Coronary artery (tissue), 2 donors: ENCODE measurements around the gene CELF2.

Source experiments
- DNase-seq: peaks from one replicate; pipeline ENCODE4 v3.0.0-alpha.2; 2017; ENCODE audit warnings: low spot score
- H3K27ac ChIP-seq, 2 donors: fragments of 200-600 bp; sonication (generic); one replicate each; pipeline ENCODE4 v1.5.1; 2016 to 2019
- H3K4me3 ChIP-seq: fragments of 200-600 bp; sonication (generic); 2 replicates; pipeline ENCODE4 v1.5.1; 2016; ENCODE audit warnings: mild to moderate bottlenecking, moderate library complexity
- CTCF ChIP-seq: fragments of 200-600 bp; sonication (generic); IDR thresholded peaks from one replicate; pipeline ENCODE4 v1.5.1; 2019; ENCODE audit warnings: antibody characterized with exemption

Gene CELF2

GRCh38 chr10:11020548-11020942 lies 2.9 kb downstream of the CELF2 start:
- peak overlapping the region; percentile 87 for H3K4me3 ChIP-seq
- TF ChIP-seq CTCF, result no peak
- no peak for DNase-seq
- H3K27ac ChIP-seq, result no peak overlapping the region

- no peak overlapping the region for H3K4me3 ChIP-seq
- H3K27ac ChIP-seq, result no peak overlapping the region
- no peak for DNase-seq
- TF ChIP-seq CTCF, result no peak
Measured at GRCh38 chr10:11022213-11022612, 4.5 kb downstream of the CELF2 start.

- no peak for DNase-seq
- TF ChIP-seq CTCF, result no peak
- Histone ChIP-seq H3K27ac (no peak overlapping the region), H3K4me3 (no peak overlapping the region)
Measured at GRCh38 chr10:11023009-11023953, 5.6 kb downstream of the CELF2 start.

- Histone ChIP-seq H3K4me3 (no peak overlapping the region), H3K27ac (no peak overlapping the region)
- no peak for DNase-seq
- no peak for TF ChIP-seq CTCF
Measured at GRCh38 chr10:11024596-11024995, 6.9 kb downstream of the CELF2 start.

GRCh38 chr10:11025978-11026377 lies 8.3 kb downstream of the CELF2 start:
- no peak overlapping the region for H3K27ac ChIP-seq
- H3K4me3 ChIP-seq, result no peak overlapping the region
- TF ChIP-seq CTCF, result no peak
- no peak for DNase-seq

- no peak for DNase-seq
- no peak for TF ChIP-seq CTCF
- Histone ChIP-seq H3K4me3 (no peak overlapping the region), H3K27ac (no peak overlapping the region)
Measured at GRCh38 chr10:11026773-11027172, 9.1 kb downstream of the CELF2 start.

GRCh38 chr10:11034762-11035161 lies 17.1 kb downstream of the CELF2 start:
- TF ChIP-seq CTCF, result no peak
- no peak for DNase-seq
- Histone ChIP-seq H3K27ac (no peak overlapping the region), H3K4me3 (no peak overlapping the region)
